CD8-positive, alpha-beta memory T cell (primary cell): ENCODE data around the gene MIEF1. TPM values are rescaled to one million over a fixed set of nuclear protein-coding genes. Genes with fewer than 3 reads are reported as not detected.
A peak's percentile ranks its signal among the peaks of the same experiment; 100 is the strongest.

Experiments
- CTCF ChIA-PET: fragments of 350-600 bp; sonication (Branson Sonifier 250); formaldehyde crosslinking; loops from one replicate; lab custom pipeline; 2021; ENCODE audit warnings: antibody characterized with exemption; lab: Charles Lee
- POLR2A ChIA-PET: fragments of 350-600 bp; sonication (Branson Sonifier 250); formaldehyde crosslinking; loops from one replicate; lab custom pipeline; 2021; ENCODE audit warnings: antibody characterized with exemption; lab: Charles Lee
- DNase-seq, 5 donors: peaks; one replicate each; pipeline versions ENCODE4 v3.0.0 to v3.0.0-alpha.2; 2020 to 2022; ENCODE audit warnings: mixed read lengths in 1 of 5
- H3K27ac ChIP-seq: one replicate; pipeline ENCODE4 v1.7.0; 2013; ENCODE audit warnings: low read depth, mild to moderate bottlenecking, low read length, moderate library complexity
- H3K27me3 ChIP-seq: 2 replicates; pipeline ENCODE4 v1.7.0; 2013; ENCODE audit warnings: low read length, mild to moderate bottlenecking; ENCODE audit not compliant: insufficient read depth, poor library complexity, severe bottlenecking
- H3K36me3 ChIP-seq: 2 replicates; pipeline ENCODE4 v1.7.0; 2013; ENCODE audit warnings: mild to moderate bottlenecking, low read length, moderate library complexity; ENCODE audit not compliant: insufficient read depth
- H3K4me1 ChIP-seq: 2 replicates; pipeline ENCODE4 v1.7.0; 2013; ENCODE audit warnings: mild to moderate bottlenecking, low read length, moderate library complexity; ENCODE audit not compliant: insufficient read depth
- H3K4me3 ChIP-seq: 2 replicates; pipeline ENCODE4 v1.7.0; 2013; ENCODE audit warnings: mild to moderate bottlenecking, low read length
- H3K9me3 ChIP-seq: 2 replicates; pipeline ENCODE4 v1.7.0; 2013; ENCODE audit warnings: mild to moderate bottlenecking, low read length
- H3K27ac Mint-ChIP-seq, 8 donors: one replicate each; pipeline ENCODE4 v1.8.0; 2020 to 2021; ENCODE audit warnings: mixed read lengths in 8 of 8, mild to moderate bottlenecking in 6 of 8, inconsistent platforms in 3 of 8, moderate library complexity in 3 of 8
- H3K27me3 Mint-ChIP-seq, 2 donors: one replicate each; pipeline ENCODE4 v1.8.0; 2020 to 2021; ENCODE audit warnings: mixed read lengths in 2 of 2, mild to moderate bottlenecking in 1 of 2, moderate library complexity in 1 of 2
- H3K36me3 Mint-ChIP-seq, 3 donors: one replicate each; pipeline ENCODE4 v1.8.0; 2020 to 2021; ENCODE audit warnings: mixed read lengths in 3 of 3, inconsistent platforms in 1 of 3, mild to moderate bottlenecking in 1 of 3
- H3K4me1 Mint-ChIP-seq, 3 donors: one replicate each; pipeline ENCODE4 v1.8.0; 2020 to 2021; ENCODE audit warnings: mixed read lengths in 3 of 3, inconsistent platforms in 1 of 3, mild to moderate bottlenecking in 1 of 3
- H3K4me3 Mint-ChIP-seq, 7 donors: one replicate each; pipeline ENCODE4 v1.8.0; 2020 to 2021; ENCODE audit warnings: mixed read lengths in 7 of 7, mild to moderate bottlenecking in 6 of 7, moderate library complexity in 4 of 7, inconsistent platforms in 2 of 7
- H3K9me3 Mint-ChIP-seq, 5 donors: one replicate each; pipeline ENCODE4 v1.8.0; 2020 to 2022; ENCODE audit warnings: mixed read lengths in 5 of 5, mild to moderate bottlenecking in 3 of 5, moderate library complexity in 2 of 5, inconsistent platforms in 1 of 5
- polyA plus RNA-seq: library from polyadenylated mRNA; unstranded; fragments of 300-500 nt; fragmentation: Illumina TruSeq; gene quantifications from one replicate; pipeline ENCODE4 v1.2.3, GENCODE V29; 2021
- total RNA-seq, 2 experiments: library from RNA; stranded (reverse); gene quantifications; one replicate each; pipeline ENCODE4 v1.2.3, GENCODE V29; 2021

The MIEF1 gene
- total and polyA plus RNA-seq, 3 experiments from 2014 or later, result 29.4 to 60.9 (median 59.9) TPM

DNA sequence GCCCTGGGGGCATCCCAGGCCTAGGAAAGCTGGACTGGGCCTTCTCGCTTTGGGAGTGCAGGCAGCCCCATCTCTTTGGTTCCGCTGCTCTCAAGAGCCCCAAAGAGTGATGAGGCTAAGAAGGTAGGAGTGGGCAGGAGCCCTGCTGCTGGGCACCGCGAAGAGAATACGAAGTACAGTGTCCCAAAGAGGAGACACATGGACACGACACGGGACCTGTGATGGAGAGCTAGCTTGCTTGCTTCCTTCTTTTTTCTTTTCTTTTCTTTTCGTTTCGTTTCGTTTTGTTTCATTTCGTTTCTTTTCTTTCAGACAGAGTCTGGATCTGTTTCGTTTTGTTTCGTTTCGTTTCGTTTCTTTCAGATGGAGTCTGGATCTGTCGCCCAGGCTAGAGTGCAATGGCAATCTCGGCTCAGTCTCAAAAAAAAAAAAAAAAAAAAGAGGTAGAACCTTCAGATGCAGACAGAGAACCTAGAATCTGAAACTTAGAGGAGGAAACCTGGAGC lies 34.6 kb upstream of the MIEF1 start:
- Mint-ChIP-seq H3K4me3 (no peak overlapping the region), H3K36me3 (no peaks in the 10 kb centered on the region), H3K4me1 (peaks cover 7 to 17% (median 12%) of the 10 kb centered on the region in 3 donors), H3K9me3 (no peaks in the 10 kb centered on the region), H3K27ac (no peak overlapping the region), H3K27me3 (peaks cover 1 to 3% of the 10 kb centered on the region in 2 donors)
- CTCF ChIA-PET, result interaction anchor here (1.5 kb wide), 1 partner anchor 15 kb away, joined by 5 read pairs; no protein-coding TSS in a partner anchor
- Histone ChIP-seq H3K9me3 (no peaks in the 10 kb centered on the region), H3K4me1 (peaks cover 12% of the 10 kb centered on the region), H3K36me3 (no peaks in the 10 kb centered on the region), H3K4me3 (no peak overlapping the region), H3K27ac (no peak overlapping the region), H3K27me3 (no peaks in the 10 kb centered on the region)
- DNase-seq, result no peak
- POLR2A ChIA-PET, result interaction anchor here (0.7 kb wide), 1 partner anchor 15 kb away, joined by 3 read pairs; no protein-coding TSS in a partner anchor

DNA sequence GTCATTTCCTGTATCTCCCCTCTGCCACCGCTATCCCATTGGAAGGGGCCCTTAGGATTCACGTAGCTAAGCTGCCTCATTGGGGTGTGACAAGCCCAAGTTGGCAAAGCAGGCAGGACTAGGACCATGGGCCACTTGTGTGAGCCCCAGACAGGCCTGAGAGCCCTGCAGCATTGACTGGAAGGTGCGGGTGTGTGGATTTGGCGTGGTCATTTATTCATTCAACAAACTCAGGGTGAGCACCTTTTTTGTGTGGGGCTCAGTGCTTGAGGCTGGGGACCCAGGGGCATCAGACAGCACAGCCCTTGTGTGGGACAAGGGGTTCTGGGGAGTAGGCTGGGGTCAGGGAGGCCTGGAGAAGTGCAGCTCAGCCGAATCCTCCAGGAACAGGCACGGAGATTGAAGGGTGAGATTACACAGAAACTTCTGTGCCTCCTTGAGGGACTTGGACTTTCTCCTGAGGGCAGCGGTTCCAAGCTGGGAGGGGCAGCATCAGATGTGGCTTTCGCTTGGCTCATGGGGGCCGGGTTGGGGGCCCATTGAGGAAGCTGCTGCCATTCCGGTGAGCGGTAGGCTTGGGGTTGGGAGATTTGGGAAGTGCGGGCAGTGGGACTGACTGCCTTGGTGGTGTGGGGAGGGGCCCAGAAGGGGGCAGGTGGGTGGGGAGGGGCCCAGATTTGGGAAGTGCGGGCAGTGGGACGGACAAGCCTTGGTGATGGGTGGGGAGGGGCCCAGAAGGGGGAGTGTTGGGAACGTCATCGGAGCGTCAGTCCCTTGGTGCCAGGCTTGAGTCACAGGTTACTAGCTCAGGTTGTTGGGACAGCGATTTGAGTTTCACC lies 33.4 kb upstream of the MIEF1 start:
- CTCF ChIA-PET, result interaction anchor here (1.2 kb wide), 1 partner anchor 21 kb away, joined by 3 read pairs; no protein-coding TSS in a partner anchor
- Mint-ChIP-seq H3K9me3 (no peaks in the 10 kb centered on the region), H3K4me3 (no peak overlapping the region), H3K27ac (no peak overlapping the region), H3K27me3 (peaks cover 1 to 3% of the 10 kb centered on the region in 2 donors), H3K36me3 (no peaks in the 10 kb centered on the region), H3K4me1 (peaks cover 7 to 22% (median 14%) of the 10 kb centered on the region in 3 donors)
- no peak overlapping the region for H3K27ac ChIP-seq
- DNase-seq, result no peak
- H3K4me3 ChIP-seq, result no peak overlapping the region
- H3K4me1 ChIP-seq, result peaks cover 14% of the 10 kb centered on the region
- H3K36me3 ChIP-seq, result no peaks in the 10 kb centered on the region
- H3K27me3 ChIP-seq, result no peaks in the 10 kb centered on the region
- no peaks in the 10 kb centered on the region for H3K9me3 ChIP-seq
- POLR2A ChIA-PET, result no interaction called here

DNA sequence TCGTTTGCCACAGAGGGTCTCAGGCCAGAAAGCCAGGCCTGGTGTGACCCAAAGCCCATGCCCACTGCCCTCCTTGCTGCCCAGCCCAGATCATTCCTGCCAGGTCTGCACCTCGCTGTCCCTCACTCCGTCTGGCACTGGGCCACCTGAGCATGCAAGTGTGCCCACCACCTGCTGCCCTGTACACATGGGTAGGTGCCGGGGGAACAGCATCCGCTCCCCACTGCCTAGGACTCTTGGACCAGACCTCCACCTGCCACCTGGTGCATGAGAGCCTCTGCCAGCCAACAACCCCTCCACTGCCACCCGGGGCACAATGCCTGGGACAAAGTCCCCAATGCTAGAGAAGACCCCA lies 32.8 kb upstream of the MIEF1 start:
- H3K27me3 ChIP-seq, result no peaks in the 10 kb centered on the region
- no peaks in the 10 kb centered on the region for H3K9me3 ChIP-seq
- POLR2A ChIA-PET, result no interaction called here
- CTCF ChIA-PET, result interaction anchor here (1.2 kb wide), 1 partner anchor 22 kb away, joined by 3 read pairs; no protein-coding TSS in a partner anchor
- Mint-ChIP-seq H3K27ac (no peak overlapping the region), H3K4me1 (peaks cover 7 to 22% (median 14%) of the 10 kb centered on the region in 3 donors), H3K4me3 (no peak overlapping the region), H3K36me3 (no peaks in the 10 kb centered on the region), H3K27me3 (peaks cover 1 to 3% of the 10 kb centered on the region in 2 donors), H3K9me3 (no peaks in the 10 kb centered on the region)
- no peak overlapping the region for H3K27ac ChIP-seq
- no peak for DNase-seq
- peaks cover 14% of the 10 kb centered on the region for H3K4me1 ChIP-seq
- no peak overlapping the region for H3K4me3 ChIP-seq
- no peaks in the 10 kb centered on the region for H3K36me3 ChIP-seq

DNA sequence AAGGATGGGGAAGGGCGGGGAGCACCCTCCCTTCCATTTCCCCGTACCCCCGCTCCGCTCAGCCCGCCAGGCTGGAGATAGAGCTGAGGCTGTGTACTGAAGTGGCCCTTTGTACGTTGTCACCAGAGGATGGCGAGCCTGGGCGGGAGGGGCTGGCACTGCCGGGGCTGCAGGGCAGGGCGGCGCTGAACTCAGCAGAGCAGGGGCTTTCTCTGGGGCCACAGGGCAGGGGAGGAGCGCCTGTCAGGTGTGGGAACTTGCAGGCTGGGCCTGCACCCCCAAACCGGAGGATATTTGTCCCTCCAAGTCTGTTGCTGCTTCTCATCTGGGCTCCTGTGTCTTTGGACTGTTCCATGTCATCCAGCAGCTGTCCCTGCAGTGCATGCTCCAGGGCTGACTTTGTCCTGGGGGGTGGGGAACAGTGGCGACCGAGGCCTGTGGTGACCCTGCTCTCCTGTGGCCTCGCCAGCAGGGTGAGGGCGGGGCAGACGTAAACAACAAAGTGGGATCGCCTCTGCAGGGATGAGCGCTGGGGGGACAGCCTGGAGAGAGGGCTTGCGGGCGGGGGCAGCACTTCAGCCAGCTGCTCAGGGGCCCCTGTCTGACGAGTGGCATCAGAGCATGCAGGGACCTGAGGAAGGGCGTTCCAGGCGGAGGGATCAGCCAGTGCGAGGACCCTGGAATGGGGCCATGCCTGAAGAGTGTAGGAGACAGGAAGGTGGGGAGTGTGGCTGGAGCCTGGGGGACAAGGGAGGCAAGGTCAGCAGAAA lies 32.2 kb upstream of the MIEF1 start:
- Histone ChIP-seq H3K4me1 (peaks cover 14% of the 10 kb centered on the region), H3K27me3 (no peaks in the 10 kb centered on the region), H3K9me3 (no peaks in the 10 kb centered on the region), H3K4me3 (no peak overlapping the region), H3K36me3 (no peaks in the 10 kb centered on the region), H3K27ac (no peak overlapping the region)
- no peak overlapping the region for H3K4me3 Mint-ChIP-seq
- H3K36me3 Mint-ChIP-seq, result no peaks in the 10 kb centered on the region
- ChIA-PET POLR2A (no interaction called here), CTCF (interaction anchor here (1.4 kb wide), 1 partner anchor 59 kb away, joined by 5 read pairs; no protein-coding TSS in a partner anchor)
- H3K27ac Mint-ChIP-seq, result no peak overlapping the region
- no peak for DNase-seq
- H3K27me3 Mint-ChIP-seq, result peaks cover 1 to 3% of the 10 kb centered on the region in 2 donors
- H3K4me1 Mint-ChIP-seq, result peaks cover 7 to 22% (median 14%) of the 10 kb centered on the region in 3 donors
- no peaks in the 10 kb centered on the region for H3K9me3 Mint-ChIP-seq

DNA sequence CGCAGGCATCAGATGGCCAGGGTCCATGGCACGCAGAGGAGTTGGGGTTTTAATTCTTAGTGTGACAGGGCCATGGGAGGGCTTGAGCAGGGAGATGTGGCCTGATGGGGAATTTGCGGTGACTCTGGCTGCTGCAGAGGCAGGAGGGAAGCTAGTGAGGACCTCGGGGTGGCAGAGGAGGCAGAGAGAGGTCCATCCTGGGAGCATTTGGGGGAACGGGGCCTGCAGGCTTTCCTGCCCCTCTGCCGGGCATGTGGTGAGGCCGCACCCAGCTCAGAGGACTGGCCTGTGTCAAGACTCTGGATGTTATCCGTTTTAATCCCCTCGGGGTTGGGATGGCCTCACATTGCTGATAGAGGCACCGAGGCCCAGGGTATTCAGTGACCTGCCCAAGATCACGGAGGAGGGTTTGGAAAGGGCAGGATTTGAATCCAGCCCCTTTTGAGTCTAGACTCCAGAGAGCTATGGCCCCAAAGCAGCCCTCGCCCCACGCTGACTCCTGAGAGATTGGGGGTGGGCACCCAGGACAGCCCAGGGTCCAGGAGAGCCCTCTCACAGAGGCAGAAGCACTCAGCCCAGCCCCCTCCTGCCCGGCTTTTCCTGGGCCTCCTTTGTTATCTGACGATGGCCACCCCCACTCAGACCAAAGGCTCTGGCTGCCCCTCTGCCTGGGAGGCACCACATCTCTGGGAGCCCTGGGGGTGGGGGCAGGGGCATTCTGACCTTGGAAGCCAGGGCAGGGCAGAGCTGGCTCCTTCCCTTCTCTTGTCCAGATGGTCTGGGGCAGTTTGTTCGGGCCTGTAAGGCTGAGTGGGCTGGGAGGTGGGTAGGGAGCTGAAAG lies 31.4 kb upstream of the MIEF1 start:
- no peak overlapping the region for H3K27ac Mint-ChIP-seq
- ChIA-PET POLR2A (no interaction called here), CTCF (interaction anchor here (1.0 to 1.4 kb wide), 2 partner anchors 19 to 58 kb away, joined by 3 to 5 read pairs; no protein-coding TSS in a partner anchor)
- Histone ChIP-seq H3K36me3 (no peaks in the 10 kb centered on the region), H3K4me1 (peaks cover 14% of the 10 kb centered on the region), H3K9me3 (no peaks in the 10 kb centered on the region), H3K27ac (no peak overlapping the region), H3K4me3 (no peak overlapping the region), H3K27me3 (no peaks in the 10 kb centered on the region)
- peaks cover 7 to 22% (median 14%) of the 10 kb centered on the region in 3 donors for H3K4me1 Mint-ChIP-seq
- no peaks in the 10 kb centered on the region for H3K9me3 Mint-ChIP-seq
- DNase-seq, result no peak
- H3K4me3 Mint-ChIP-seq, result no peak overlapping the region
- H3K27me3 Mint-ChIP-seq, result peaks cover 1 to 3% of the 10 kb centered on the region in 2 donors
- no peaks in the 10 kb centered on the region for H3K36me3 Mint-ChIP-seq

DNA sequence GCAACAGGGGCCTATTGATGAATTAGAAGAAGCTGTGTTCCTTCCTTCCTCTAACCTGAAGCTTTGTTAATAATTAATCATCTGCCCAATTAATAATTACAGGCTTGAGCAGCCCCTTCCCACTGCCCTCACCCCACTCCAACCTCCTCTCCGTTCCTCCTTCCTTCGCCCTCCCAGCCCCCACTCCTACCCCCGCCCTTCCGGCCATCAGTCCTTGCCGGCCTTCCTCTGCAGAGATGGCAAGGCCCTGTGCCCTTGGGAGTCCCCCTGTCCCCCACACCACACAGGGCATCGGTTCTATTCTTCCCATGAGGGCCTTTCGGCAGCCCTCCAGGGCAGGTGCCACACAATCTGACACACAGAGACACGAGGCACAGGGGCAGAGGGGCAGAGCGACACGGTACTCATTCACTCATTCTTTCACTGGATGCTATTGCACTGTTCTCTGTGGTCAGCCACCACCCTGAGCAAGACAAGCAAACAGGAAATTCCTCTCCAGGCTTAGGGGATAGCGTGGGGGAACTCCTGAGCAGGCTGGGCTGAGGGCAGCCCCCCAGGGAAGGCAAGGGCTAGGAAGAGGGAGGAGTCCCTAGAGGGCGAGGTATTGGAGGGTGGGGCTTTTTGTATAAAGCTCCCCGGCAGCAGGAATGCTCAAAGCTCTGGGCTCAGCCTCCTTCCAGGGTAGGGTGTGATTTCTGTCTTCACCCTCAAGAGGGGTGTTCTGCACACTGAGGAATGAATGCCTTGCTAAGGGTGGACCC lies 30.5 kb upstream of the MIEF1 start:
- Mint-ChIP-seq H3K4me3 (peak overlapping the region in 3 of 7 donors; percentile 47 to 56 (median 49)), H3K4me1 (peaks cover 7 to 22% (median 14%) of the 10 kb centered on the region in 3 donors), H3K27ac (peak overlapping the region in 6 of 8 donors; percentile 31 to 81 (median 70)), H3K27me3 (peaks cover 1 to 3% of the 10 kb centered on the region in 2 donors), H3K36me3 (no peaks in the 10 kb centered on the region), H3K9me3 (no peaks in the 10 kb centered on the region)
- ChIA-PET POLR2A (no interaction called here), CTCF (interaction anchor here (1.0 to 1.4 kb wide), 2 partner anchors 18 to 57 kb away, joined by 3 to 5 read pairs; no protein-coding TSS in a partner anchor)
- Histone ChIP-seq H3K4me3 (no peak overlapping the region), H3K27me3 (no peaks in the 10 kb centered on the region), H3K36me3 (no peaks in the 10 kb centered on the region), H3K27ac (peak overlapping the region; percentile 28), H3K4me1 (peaks cover 14% of the 10 kb centered on the region), H3K9me3 (no peaks in the 10 kb centered on the region)
- DNase-seq, result peak in 1 of 5 donors; percentile 18
